ENCODE data around the gene FES.
"Not testable (repeated sequence)": the region's sequence is repeated elsewhere in the genome, so short reads cannot be mapped to it uniquely, and the experiment has no call there.

The FES gene

DNA sequence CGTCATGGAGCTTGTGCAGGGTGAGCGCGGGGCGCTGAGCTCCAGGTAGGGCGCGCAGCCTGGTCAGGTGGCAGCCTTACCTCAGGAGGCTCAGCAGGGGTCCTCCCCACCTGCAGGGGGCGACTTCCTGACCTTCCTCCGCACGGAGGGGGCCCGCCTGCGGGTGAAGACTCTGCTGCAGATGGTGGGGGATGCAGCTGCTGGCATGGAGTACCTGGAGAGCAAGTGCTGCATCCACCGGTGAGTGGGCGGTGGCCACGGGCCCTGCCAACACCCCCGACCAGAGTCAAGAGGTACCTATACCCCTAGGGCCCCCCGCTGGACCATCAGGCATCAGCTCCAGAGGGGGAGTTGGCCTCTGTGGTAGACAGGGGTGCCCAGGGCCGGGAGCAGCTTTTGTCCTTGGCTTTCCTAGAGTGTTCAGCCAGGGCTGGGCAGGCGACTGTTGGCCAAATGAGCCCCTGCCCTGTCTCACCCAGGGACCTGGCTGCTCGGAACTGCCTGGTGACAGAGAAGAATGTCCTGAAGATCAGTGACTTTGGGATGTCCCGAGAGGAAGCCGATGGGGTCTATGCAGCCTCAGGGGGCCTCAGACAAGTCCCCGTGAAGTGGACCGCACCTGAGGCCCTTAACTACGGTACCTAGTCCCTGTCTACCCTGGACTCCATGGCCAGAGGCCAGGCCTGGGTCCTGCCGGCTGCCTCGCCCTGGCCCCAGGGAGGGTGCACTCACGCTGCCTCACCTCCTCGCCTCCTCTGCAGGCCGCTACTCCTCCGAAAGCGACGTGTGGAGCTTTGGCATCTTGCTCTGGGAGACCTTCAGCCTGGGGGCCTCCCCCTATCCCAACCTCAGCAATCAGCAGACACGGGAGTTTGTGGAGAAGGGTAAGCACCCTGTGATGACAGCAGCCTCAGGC is 9.1 kb downstream of the FES start:
- DNase-seq = no peak

- DNase-seq = peak; percentile 71 to 75
Observed at GRCh38 chr15:90895571-90896117, 11.3 kb downstream of the FES start.

DNA sequence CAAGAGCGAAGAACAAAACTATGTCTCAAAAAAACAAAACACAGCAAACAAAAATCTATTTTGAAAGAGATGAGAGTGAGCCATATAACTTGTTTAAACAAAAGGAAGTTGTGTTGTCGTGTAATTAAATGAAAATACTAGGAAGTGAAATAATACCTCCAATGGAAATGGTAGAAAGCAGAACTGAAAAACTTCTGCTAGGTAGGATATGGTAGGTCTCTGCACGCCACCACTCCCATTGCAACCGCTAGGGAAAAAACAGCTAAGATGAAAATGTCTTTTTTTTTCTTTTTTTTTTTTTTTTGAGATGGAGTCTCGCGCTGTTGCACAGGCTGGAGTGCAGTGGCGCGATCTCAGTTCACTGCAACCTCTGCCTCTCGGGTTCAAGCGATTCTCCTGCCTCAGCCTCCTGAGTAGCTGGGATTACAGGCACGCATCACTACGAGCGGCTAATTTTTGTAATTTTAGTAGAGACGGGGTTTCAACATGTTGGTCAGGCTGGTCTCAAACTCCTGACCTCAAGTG is 12.9 kb downstream of the FES start:
- not testable (repeated sequence) for DNase-seq

DNA sequence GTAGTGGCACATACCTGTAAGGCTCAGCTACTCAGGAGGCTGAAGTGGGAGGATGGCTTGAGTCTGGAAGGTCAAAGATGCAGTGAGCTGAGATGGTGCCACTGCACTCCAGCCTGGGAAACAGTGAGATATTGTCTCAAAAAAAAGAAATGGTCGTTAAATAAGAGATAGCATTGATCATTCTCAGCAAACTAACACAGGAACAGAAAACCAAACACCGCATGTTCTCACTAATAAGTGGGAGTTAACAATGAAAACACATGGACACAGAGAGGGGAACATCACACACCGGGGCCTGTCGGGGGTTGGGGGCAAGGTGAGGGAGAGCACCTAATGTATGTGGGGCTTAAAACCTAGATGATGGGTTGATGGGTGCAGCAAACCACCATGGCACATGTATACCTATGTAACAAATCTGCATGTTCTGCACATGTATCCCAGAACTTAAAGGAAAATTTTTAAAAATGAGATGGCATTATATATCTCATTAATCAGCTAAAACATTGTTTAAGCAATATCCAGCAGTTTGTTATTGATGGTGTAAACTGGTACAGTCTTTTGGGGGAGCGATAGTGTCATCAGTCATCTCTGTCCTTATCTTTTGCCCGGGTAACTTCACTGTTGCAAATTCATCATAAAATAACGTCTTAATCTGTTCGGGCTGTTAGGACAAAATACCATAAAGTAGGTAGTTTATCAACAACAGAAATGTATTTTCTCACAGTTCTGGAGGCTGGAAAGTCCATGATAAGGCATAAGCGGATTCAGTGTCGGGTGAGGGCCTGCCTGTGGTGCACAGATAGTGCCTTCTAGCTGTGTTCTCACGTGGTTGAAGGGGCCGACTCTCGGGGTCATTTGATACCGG is 17.1 kb downstream of the FES start:
- no peak for DNase-seq

DNA sequence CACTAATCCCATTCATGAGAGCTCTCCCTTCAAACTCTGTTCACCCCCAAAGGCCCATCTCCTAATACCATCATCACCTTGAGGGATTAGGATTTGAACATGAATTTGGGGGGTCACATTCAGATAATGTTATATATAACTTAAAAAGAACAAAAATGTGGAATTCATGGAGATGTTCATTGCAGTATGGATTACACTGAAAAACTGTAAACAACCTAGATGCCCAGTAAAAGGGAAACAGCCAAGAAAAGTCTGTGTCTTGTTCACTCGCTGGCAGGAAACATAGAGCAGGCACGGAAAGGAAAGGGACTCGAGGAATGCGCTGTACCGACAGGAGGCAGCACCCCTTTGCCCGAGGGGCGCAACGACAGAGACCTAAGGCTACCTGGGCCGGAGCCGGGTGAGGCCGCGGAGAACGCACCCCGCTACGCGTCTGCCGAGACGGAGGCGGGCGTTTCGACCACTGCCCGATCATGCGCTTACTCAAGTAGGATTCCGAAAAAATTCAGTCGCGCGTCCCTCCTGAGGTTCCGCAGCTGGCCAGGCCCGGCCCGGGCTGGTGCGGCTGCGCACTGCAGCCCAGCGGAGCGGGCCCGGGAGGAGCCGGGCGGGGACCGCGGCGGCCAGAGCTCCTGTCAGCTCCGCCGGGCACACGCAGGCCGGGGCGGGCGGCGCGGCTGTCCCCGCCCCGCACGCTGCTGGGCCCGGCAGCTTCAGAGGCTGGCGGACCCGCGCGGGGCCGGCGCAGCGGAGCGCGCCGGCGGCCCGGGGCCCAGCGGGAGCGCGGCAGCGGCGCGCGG is 17.9 kb downstream of the FES start:
- DNase-seq = peak; percentile 58 to 86

- DNase-seq = peak; percentile 76 to 84
Observed at GRCh38 chr15:90902840-90903732, 18.8 kb downstream of the FES start, which contains the start of gene MAN2A2. MAN2A2 (plus strand) TSS chr15:90903302; CDS start chr15:90904208, 906 bp downstream.

- no peak for DNase-seq
Observed at GRCh38 chr15:90903733-90904536, 19.6 kb downstream of the FES start.

DNA sequence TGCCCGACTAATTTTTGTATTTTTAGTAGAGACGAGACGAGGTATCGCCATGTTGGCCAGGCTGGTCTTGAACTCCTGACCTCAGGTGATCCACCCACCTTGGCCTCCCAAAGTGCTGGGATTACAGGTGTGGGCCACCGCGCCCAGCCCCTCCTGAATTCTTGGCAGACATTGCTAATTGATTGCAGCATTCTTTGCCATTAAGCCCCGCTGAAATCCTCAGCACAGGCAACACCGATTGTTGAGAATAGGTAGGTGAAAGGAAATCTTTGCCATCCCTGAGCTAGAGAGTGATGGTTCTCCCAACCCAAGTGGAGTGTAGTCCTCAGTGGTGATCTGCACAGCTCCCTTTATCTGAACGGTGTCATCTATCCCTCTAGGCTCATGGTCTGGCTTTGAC is 20.4 kb downstream of the FES start:
- DNase-seq = no peak

- DNase-seq = no peak
Observed at GRCh38 chr15:90905306-90906180, 21.2 kb downstream of the FES start.

GRCh38 chr15:90906181-90906849 is 22.0 kb downstream of the FES start:
- DNase-seq = no peak

GRCh38 chr15:90907051-90907660 is 22.9 kb downstream of the FES start:
- DNase-seq = no peak

- DNase-seq = peak in 1 of 2 donors; percentile 21
Observed at GRCh38 chr15:90907838-90908507, 23.7 kb downstream of the FES start.

- not testable (repeated sequence) for DNase-seq
Observed at GRCh38 chr15:90909449-90909848, 25.1 kb downstream of the FES start.

GRCh38 chr15:90909976-90910375 is 25.7 kb downstream of the FES start:
- no peak for DNase-seq

- no peak for DNase-seq
Observed at GRCh38 chr15:90910441-90911301, 26.4 kb downstream of the FES start.

DNA sequence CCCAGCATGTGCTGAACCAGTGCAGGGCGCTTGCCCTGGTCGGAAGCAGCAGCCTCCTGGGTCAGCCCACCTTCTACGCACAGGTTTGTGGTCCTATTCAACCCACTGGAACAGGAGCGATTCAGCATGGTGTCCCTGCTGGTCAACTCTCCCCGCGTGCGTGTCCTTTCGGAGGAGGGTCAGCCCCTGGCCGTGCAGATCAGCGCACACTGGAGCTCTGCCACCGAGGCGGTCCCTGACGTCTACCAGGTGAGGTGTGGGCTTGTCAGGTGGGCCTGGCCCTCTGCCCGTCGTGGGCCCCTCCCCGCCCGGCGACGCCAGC is 27.0 kb downstream of the FES start:
- no peak for DNase-seq

Data from hippocampal formation (tissue), 2 donors.